WTC11 (cell line): ENCODE results near the gene CAPZB. TPM values are rescaled to one million over a fixed set of nuclear protein-coding genes. Genes with fewer than 3 reads are reported as not detected.

Source experiments
- ATAC-seq: fragments of 200-7000 bp; cut with Tn5 transposase; 2 replicates; pipeline ENCODE4 v1.10.0; 2021; ENCODE audit warnings: mild to moderate bottlenecking, moderate library complexity
- CTCF ChIA-PET: fragments of 300-600 bp; sonication (Branson Sonifier 250); formaldehyde crosslinking; loops from one replicate; lab custom pipeline; 2021; ENCODE audit warnings: antibody characterized with exemption; lab: Charles Lee
- POLR2A ChIA-PET: fragments of 350-600 bp; sonication (Branson Sonifier 250); formaldehyde crosslinking; loops from one replicate; lab custom pipeline; 2021; ENCODE audit warnings: antibody characterized with exemption; lab: Charles Lee
- DNase-seq: peaks from one replicate; pipeline ENCODE4 v3.0.0; 2021; ENCODE audit warnings: low spot score
- H3K27ac Mint-ChIP-seq: 2 replicates; pipeline ENCODE4 v1.8.0; 2021; ENCODE audit warnings: mixed read lengths
- H3K27me3 Mint-ChIP-seq: 2 replicates; pipeline ENCODE4 v1.8.0; 2021; ENCODE audit warnings: low read depth, mild to moderate bottlenecking, moderate library complexity, mixed read lengths
- H3K36me3 Mint-ChIP-seq: 2 replicates; pipeline ENCODE4 v1.8.0; 2021; ENCODE audit warnings: mixed read lengths
- H3K4me1 Mint-ChIP-seq: 2 replicates; pipeline ENCODE4 v1.8.0; 2022; ENCODE audit warnings: mixed read lengths
- H3K4me3 Mint-ChIP-seq: 2 replicates; pipeline ENCODE4 v1.8.0; 2021; ENCODE audit warnings: mild to moderate bottlenecking, moderate library complexity, mixed read lengths
- H3K9me3 Mint-ChIP-seq: 2 replicates; pipeline ENCODE4 v1.8.0; 2021; ENCODE audit warnings: mixed read lengths
- CBFB ChIP-seq: sonication (generic); formaldehyde crosslinking; IDR thresholded peaks from 2 replicates; pipeline ENCODE4 v1.8.1; 2022; ENCODE audit warnings: mild to moderate bottlenecking, low read depth, missing genetic modification reagents
- CREM ChIP-seq: sonication (generic); formaldehyde crosslinking; IDR thresholded peaks from 2 replicates; pipeline ENCODE4 v1.8.1; 2022; ENCODE audit warnings: mild to moderate bottlenecking, missing genetic modification reagents, moderate library complexity
- E2F5 ChIP-seq: sonication (generic); formaldehyde crosslinking; IDR thresholded peaks from 2 replicates; pipeline ENCODE4 v1.8.1; 2022; ENCODE audit warnings: mild to moderate bottlenecking, moderate library complexity, missing genetic modification reagents
- MXD4 ChIP-seq: fragments of 250-450 bp; sonication (Bioruptor Pico); IDR thresholded peaks from 2 replicates; pipeline ENCODE4 v1.8.0; 2021; ENCODE audit warnings: mild to moderate bottlenecking, moderate library complexity, borderline replicate concordance
- NFATC4 ChIP-seq: fragments of 250-450 bp; sonication (Bioruptor Pico); IDR thresholded peaks from 2 replicates; pipeline ENCODE4 v1.9.0; 2021; ENCODE audit warnings: mild to moderate bottlenecking
- NR3C1 ChIP-seq: sonication (generic); formaldehyde crosslinking; conservative IDR thresholded peaks from 2 replicates; pipeline ENCODE4 v1.8.1; 2023; ENCODE audit warnings: low read depth, mild to moderate bottlenecking, missing genetic modification reagents
- RELA ChIP-seq: sonication (generic); formaldehyde crosslinking; IDR thresholded peaks from 2 replicates; pipeline ENCODE4 v1.8.1; 2022; ENCODE audit warnings: missing genetic modification reagents, mild to moderate bottlenecking, borderline replicate concordance
- RORB ChIP-seq: fragments of 250-450 bp; sonication (Bioruptor Pico); IDR thresholded peaks from 2 replicates; pipeline ENCODE4 v1.9.0; 2021; ENCODE audit warnings: mild to moderate bottlenecking
- SMAD3 ChIP-seq: sonication (generic); formaldehyde crosslinking; IDR thresholded peaks from 2 replicates; pipeline ENCODE4 v1.8.0; 2022; ENCODE audit warnings: missing genetic modification reagents, mild to moderate bottlenecking, borderline replicate concordance
- SOX15 ChIP-seq: fragments of 250-450 bp; sonication (Bioruptor Pico); IDR thresholded peaks from 2 replicates; pipeline ENCODE4 v1.9.0; 2021; ENCODE audit warnings: mild to moderate bottlenecking
- USF2 ChIP-seq: sonication (generic); formaldehyde crosslinking; IDR thresholded peaks from 2 replicates; pipeline ENCODE4 v1.8.1; 2023; ENCODE audit warnings: mild to moderate bottlenecking, missing genetic modification reagents, moderate library complexity
- ZBTB43 ChIP-seq: sonication (generic); formaldehyde crosslinking; IDR thresholded peaks from 2 replicates; pipeline ENCODE4 v1.8.1; 2023; ENCODE audit warnings: mild to moderate bottlenecking, missing genetic modification reagents
- ZNF121 ChIP-seq: sonication (generic); formaldehyde crosslinking; IDR thresholded peaks from 2 replicates; pipeline ENCODE4 v1.8.0; 2023; ENCODE audit warnings: missing genetic modification reagents
- ZNF416 ChIP-seq: fragments of 250-450 bp; sonication (Bioruptor Pico); IDR thresholded peaks from 2 replicates; pipeline ENCODE4 v1.9.0; 2021; ENCODE audit warnings: mild to moderate bottlenecking, inconsistent platforms
- ZNF512 ChIP-seq: sonication (generic); formaldehyde crosslinking; IDR thresholded peaks from 2 replicates; pipeline ENCODE4 v1.8.1; 2022; ENCODE audit warnings: missing genetic modification reagents, borderline replicate concordance
- ZNF671 ChIP-seq: fragments of 250-450 bp; sonication (Bioruptor Pico); IDR thresholded peaks from 2 replicates; pipeline ENCODE4 v1.8.0; 2021; ENCODE audit warnings: mild to moderate bottlenecking
- total RNA-seq: library from RNA; stranded (reverse); gene quantifications from 3 replicates; pipeline ENCODE4 v1.2.3, GENCODE V29; 2021
- TF ChIP-seq, protein P1 (sequence below): sonication (generic); formaldehyde crosslinking; IDR thresholded peaks from 2 replicates; pipeline ENCODE4 v1.8.0; 2023; ENCODE audit warnings: missing genetic modification reagents
- TF ChIP-seq, protein P2 (sequence below): sonication (generic); formaldehyde crosslinking; conservative IDR thresholded peaks from 2 replicates; pipeline ENCODE4 v1.8.1; 2022; ENCODE audit warnings: mild to moderate bottlenecking, missing genetic modification reagents

The CAPZB gene
- total RNA-seq, 1 experiment from 2014 or later: 348 TPM

GRCh38 chr1:19452221-19452663 is 33.1 kb downstream of the CAPZB start:
- DNase-seq (no peak), ATAC-seq (no peak)
- Mint-ChIP-seq H3K9me3 (no peaks in the 10 kb centered on the region), H3K27ac (peak overlapping the region; percentile 54), H3K4me3 (no peak overlapping the region), H3K36me3 (no peaks in the 10 kb centered on the region), H3K27me3 (no peaks in the 10 kb centered on the region), H3K4me1 (peaks cover 84% of the 10 kb centered on the region)
- TF ChIP-seq, protein P1, sequence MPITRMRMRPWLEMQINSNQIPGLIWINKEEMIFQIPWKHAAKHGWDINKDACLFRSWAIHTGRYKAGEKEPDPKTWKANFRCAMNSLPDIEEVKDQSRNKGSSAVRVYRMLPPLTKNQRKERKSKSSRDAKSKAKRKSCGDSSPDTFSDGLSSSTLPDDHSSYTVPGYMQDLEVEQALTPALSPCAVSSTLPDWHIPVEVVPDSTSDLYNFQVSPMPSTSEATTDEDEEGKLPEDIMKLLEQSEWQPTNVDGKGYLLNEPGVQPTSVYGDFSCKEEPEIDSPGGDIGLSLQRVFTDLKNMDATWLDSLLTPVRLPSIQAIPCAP (CRISPR knock-in tag): no peak
- no peak for TF ChIP-seq ZNF512 (CRISPR knock-in tag)
- CTCF ChIA-PET: interaction anchor here (0.6 to 1.0 kb wide), 2 partner anchors 49 to 202 kb away, joined by 3 to 4 read pairs; no protein-coding TSS in a partner anchor
- POLR2A ChIA-PET: interaction anchor here (0.6 kb wide), 1 partner anchor 27 kb away, joined by 3 read pairs; no protein-coding TSS in a partner anchor

DNA sequence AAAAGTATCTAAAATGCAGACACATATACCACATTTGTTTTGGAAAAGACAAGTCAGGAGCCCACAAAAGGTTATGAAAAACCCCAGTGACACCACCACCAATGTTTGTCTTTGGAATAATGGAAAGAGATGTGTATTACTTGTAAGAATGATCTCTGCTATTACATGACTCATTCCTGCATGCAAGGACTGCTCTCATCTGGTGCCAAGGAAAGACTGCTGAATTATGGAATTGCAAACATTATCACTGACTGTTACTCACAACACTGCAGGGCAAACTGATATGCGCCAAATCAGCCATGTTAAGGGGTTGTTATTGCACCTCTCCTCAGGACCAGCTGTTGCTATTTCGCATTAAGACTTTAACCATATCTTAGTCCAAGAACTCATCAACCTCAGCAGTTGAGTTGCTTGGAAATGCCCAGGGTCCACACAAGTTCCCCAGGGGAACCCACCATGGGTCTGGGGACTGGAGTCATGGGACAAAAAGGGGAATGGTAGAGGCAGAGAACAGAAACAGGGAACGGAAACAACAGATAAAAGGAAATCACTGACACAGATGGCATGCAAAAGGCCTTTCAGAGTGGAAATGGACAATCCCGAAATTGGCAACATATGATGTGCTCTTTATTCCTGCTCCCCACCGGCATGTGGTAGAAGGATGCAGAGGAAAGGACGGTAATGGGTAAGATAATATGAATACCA is 34.4 kb downstream of the CAPZB start:
- Mint-ChIP-seq H3K36me3 (no peaks in the 10 kb centered on the region), H3K27me3 (no peaks in the 10 kb centered on the region), H3K4me1 (peaks cover 83% of the 10 kb centered on the region), H3K9me3 (no peaks in the 10 kb centered on the region)
- ATAC-seq: no peak
- TF ChIP-seq E2F5 (CRISPR knock-in tag) (no peak), CREM (no peak), ZNF671 (CRISPR knock-in tag) (no peak)
- TF ChIP-seq, all 79 proteins: peak for 0
- ChIA-PET CTCF (no interaction called here), POLR2A (no interaction called here)
- no peak for DNase-seq
- no peak overlapping the region for H3K4me3 Mint-ChIP-seq
- peak overlapping the region; percentile 98 for H3K27ac Mint-ChIP-seq

DNA sequence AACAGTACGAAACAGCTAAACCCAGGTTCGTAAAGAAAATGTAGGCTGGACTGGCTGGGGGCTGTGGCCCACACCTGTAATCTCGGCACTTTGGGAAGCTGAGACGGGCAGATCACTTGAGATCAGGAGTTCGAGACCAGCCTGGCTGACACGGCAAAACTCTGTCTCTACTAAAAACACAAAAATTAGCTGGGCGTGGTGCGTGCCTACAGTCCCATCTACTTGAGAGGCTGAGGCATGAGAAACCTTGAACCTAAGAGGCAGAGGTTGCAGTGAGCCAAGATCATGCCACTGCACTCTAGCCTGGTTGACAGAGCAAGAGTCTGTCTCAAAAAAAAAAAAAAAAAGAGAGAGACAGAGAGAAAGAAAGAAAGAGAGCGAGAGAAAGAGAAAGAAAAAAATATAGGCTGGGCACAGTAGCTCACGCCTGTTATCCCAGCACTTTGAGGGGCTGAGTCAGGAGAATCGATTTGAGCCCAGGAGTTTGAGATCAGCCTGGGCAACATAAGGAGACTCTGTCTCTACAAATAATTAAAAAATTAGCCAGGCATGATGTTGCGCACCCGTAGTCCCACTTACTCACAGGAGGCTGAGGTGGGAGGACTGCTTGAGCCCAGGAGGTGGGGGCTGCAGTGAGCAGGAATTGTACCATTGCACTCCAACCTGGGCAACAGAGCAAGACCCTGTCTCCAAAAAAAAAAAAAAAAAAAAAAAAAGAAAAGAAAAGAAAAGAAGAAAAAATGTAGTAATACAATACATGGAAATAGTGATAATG is 35.7 kb downstream of the CAPZB start:
- CTCF ChIA-PET: interaction anchor here (0.6 to 1.3 kb wide), 3 partner anchors 75 to 715 kb away, joined by 3 to 4 read pairs (median 4); no protein-coding TSS in a partner anchor
- no peak overlapping the region for H3K4me3 Mint-ChIP-seq

DNA sequence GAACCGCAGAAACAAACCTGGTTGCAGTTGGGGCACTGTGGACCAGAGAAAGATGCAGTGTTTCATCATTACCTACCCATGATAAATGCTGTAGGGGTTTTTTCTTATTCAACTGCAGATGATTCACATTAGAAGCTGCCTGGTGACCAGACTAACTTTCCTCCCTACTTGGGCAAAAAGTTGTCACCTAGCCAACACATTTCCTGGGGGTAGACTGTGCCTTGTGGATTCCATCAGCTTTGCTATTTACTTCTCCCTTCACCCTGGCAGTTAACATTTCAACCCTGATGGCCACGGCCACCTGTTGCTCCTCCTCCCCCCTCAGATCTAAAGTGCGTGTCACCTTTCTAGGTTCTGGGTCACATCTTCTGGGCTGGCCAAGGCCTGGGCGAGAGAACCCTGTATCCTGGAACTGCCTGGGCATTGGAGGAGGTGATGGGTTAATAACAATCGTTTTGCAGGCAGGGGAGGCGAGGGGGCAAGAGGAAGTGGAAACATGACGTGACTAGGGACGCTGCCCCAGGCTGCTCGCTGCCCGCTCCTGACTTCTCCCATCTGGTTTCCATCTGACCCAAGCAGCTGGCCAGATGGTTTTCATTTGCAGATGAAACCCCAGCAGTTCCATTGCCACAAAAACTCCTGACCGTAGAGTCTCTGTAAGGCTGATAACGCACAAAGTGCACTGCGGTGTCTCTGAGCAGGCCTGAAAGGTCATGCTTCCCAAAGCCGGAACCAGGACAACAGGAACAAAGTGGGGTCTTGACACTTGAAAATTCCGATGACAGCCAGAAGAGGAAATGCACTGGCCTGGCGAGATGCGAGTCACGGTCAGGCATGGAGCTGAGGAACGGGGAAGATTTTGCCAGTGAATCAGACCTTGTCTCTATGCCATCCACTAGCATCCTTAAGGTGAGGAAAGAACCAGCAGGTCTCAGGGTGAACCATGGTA is 36.6 kb downstream of the CAPZB start:
- no peak for DNase-seq
- ChIA-PET POLR2A (no interaction called here), CTCF (interaction anchor here (0.6 to 1.6 kb wide), 5 partner anchors 39 to 716 kb away, joined by 3 to 7 read pairs (median 4); no protein-coding TSS in a partner anchor)
- no peaks in the 10 kb centered on the region for H3K36me3 Mint-ChIP-seq
- no peaks in the 10 kb centered on the region for H3K27me3 Mint-ChIP-seq
- peaks cover 75% of the 10 kb centered on the region for H3K4me1 Mint-ChIP-seq
- no peaks in the 10 kb centered on the region for H3K9me3 Mint-ChIP-seq
- H3K27ac Mint-ChIP-seq: peak overlapping the region; percentile 78
- ATAC-seq: no peak
- H3K4me3 Mint-ChIP-seq: no peak overlapping the region
- TF ChIP-seq MXD4 (CRISPR knock-in tag) (no peak), E2F5 (CRISPR knock-in tag) (no peak), CBFB (CRISPR knock-in tag) (no peak), ZNF416 (no peak), SMAD3 (CRISPR knock-in tag) (no peak), ZBTB43 (CRISPR knock-in tag) (no peak), ZNF671 (CRISPR knock-in tag) (no peak), SOX15 (CRISPR knock-in tag) (no peak), NFATC4 (no peak), USF2 (CRISPR knock-in tag) (no peak), NR3C1 (CRISPR knock-in tag) (no peak), RORB (CRISPR knock-in tag) (no peak)
- TF ChIP-seq, protein P2, sequence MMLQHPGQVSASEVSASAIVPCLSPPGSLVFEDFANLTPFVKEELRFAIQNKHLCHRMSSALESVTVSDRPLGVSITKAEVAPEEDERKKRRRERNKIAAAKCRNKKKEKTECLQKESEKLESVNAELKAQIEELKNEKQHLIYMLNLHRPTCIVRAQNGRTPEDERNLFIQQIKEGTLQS (CRISPR knock-in tag): no peak

More for the DNA sequence above, 35.7 kb downstream of the CAPZB start:
- TF ChIP-seq ZNF121 (peak; percentile 77), RELA (CRISPR knock-in tag) (no peak)
- Mint-ChIP-seq H3K9me3 (no peaks in the 10 kb centered on the region), H3K4me1 (peaks cover 80% of the 10 kb centered on the region), H3K36me3 (no peaks in the 10 kb centered on the region), H3K27ac (peak overlapping the region; percentile 78), H3K27me3 (no peaks in the 10 kb centered on the region)
- no peak for ATAC-seq
- DNase-seq: no peak
- POLR2A ChIA-PET: no interaction called here
